ENCODE data around the gene PMM2.

GRCh38 chr16:8867216-8867931, 69.7 kb downstream of the PMM2 start:
- TF ChIP-seq CTCF (IDR thresholded peaks at IDR 0.05 in 2 of 3, conservative IDR thresholded peaks at IDR 0.05 in 1 of 3; ENCODE audit: borderline replicate concordance in 1 of 3, insufficient read depth in 1 of 3, low read depth in 2 of 3, low read length in 2 of 3) (no peak), RAD21 (IDR thresholded peaks at IDR 0.05; ENCODE audit: low read depth) (no peak), EZH2phosphoT487 (IDR thresholded peaks at IDR 0.05; ENCODE audit: borderline replicate concordance) (no peak), TCF7L2 (IDR thresholded peaks at IDR 0.05; ENCODE audit: borderline replicate concordance, extremely low read depth, insufficient read depth, insufficient read length) (no peak), EZH2 (IDR thresholded peaks at IDR 0.05) (no peak), SRF (IDR thresholded peaks at IDR 0.05; ENCODE audit: low read depth) (no peak), POLR2A (IDR thresholded peaks at IDR 0.05; ENCODE audit: borderline replicate concordance, extremely low read depth, insufficient read depth, insufficient read length) (no peak)

Measured in HCT116 (cell line).